Measurements from ENCODE around the gene FOXK2. TPM values are rescaled to one million over a fixed set of nuclear protein-coding genes. Genes with fewer than 3 reads are reported as not detected.
A peak's percentile ranks its signal among the peaks of the same experiment; 100 is the strongest.

The FOXK2 gene
- total RNA-seq, 1 experiment from 2014 or later, result 78.9 TPM

GRCh38 chr17:82496529-82497434, 22.8 kb upstream of the FOXK2 start:
- BruUV-seq (replicated peaks), result no TSS peak
- intact Hi-C loops (cut with micrococcal nuclease; ENCODE audit: unreplicated experiment), result loop anchor here (10.0 kb wide), 2 partner anchors 142 to 262 kb away; partner anchors contain the start of gene TEX19
- ChIA-PET CTCF (no interaction called here), POLR2A (ENCODE audit: unreplicated experiment) (no interaction called here)
- Histone ChIP-seq H3F3A (ENCODE audit: insufficient read depth, low read depth) (peaks cover 26% of the 10 kb centered on the region), H4K20me1 (ENCODE audit: insufficient read depth) (no peaks in the 10 kb centered on the region), H3K79me2 (ENCODE audit: low read depth) (no peaks in the 10 kb centered on the region), H3K4me3 (peak overlapping the region; percentile 57; the same call in 1 of the 2 replicates), H3K4me2 (peak overlapping the region; percentile 73), H3K27me3 (ENCODE audit: insufficient read depth, low read depth) (no peaks in the 10 kb centered on the region), H3K9me3 (ENCODE audit: insufficient read depth, low read depth) (no peaks in the 10 kb centered on the region), H3K9me2 (ENCODE audit: insufficient read depth) (no peaks in the 10 kb centered on the region), H2AFZ (peak overlapping the region; percentile 86), H3K36me3 (ENCODE audit: low read depth) (no peaks in the 10 kb centered on the region), H3K4me1 (replicated peaks; ENCODE audit: insufficient read depth) (peaks cover 13% of the 10 kb centered on the region), H3K27ac (no peak overlapping the region)
- peak; percentile 72 to 89 for DNase-seq
- no peak for TF ChIP-seq EZH2 (IDR thresholded peaks at IDR 0.05; ENCODE audit: low read depth)
- TF ChIP-seq CTCF (conservative IDR thresholded peaks at IDR 0.05), result no peak

- H3K4me3 ChIP-seq, result peak overlapping the region; percentile 60; the same call in 1 of the 2 replicates
- CTCF ChIA-PET, result interaction anchor here (0.7 kb wide), 1 partner anchor 51 kb away, joined by 7 read pairs; no protein-coding TSS in a partner anchor
- H3K36me3 ChIP-seq (ENCODE audit: low read depth), result no peaks in the 10 kb centered on the region
- intact Hi-C loops (cut with micrococcal nuclease; ENCODE audit: unreplicated experiment), result loop anchor here (10.0 kb wide), 2 partner anchors 143 to 263 kb away; partner anchors contain the start of gene TEX19
- H3K4me2 ChIP-seq, result peak overlapping the region; percentile 87
- peaks cover 19% of the 10 kb centered on the region for H3F3A ChIP-seq (ENCODE audit: insufficient read depth, low read depth)
- H2AFZ ChIP-seq, result peak overlapping the region; percentile 81
- DNase-seq, result peak in 1 of 2 experiments; percentile 32
- no peaks in the 10 kb centered on the region for H3K9me2 ChIP-seq (ENCODE audit: insufficient read depth)
- H3K79me2 ChIP-seq (ENCODE audit: low read depth), result no peaks in the 10 kb centered on the region
- no peaks in the 10 kb centered on the region for H3K9me3 ChIP-seq (ENCODE audit: insufficient read depth, low read depth)
- POLR2A ChIA-PET (ENCODE audit: unreplicated experiment), result no interaction called here
- TF ChIP-seq CTCF (conservative IDR thresholded peaks at IDR 0.05), result no peak
- no peak for TF ChIP-seq EZH2 (IDR thresholded peaks at IDR 0.05; ENCODE audit: low read depth)
- H3K4me1 ChIP-seq (replicated peaks; ENCODE audit: insufficient read depth), result peaks cover 7% of the 10 kb centered on the region
- no TSS peak for BruUV-seq (replicated peaks)
- H3K27ac ChIP-seq, result no peak overlapping the region
- no peaks in the 10 kb centered on the region for H3K27me3 ChIP-seq (ENCODE audit: insufficient read depth, low read depth)
- H4K20me1 ChIP-seq (ENCODE audit: insufficient read depth), result no peaks in the 10 kb centered on the region
These were observed 21.8 kb upstream of the FOXK2 start for GRCh38 chr17:82497483-82498405.

- H3K27me3 ChIP-seq (ENCODE audit: insufficient read depth, low read depth), result no peaks in the 10 kb centered on the region
- no peak overlapping the region for H3K27ac ChIP-seq
- no peaks in the 10 kb centered on the region for H4K20me1 ChIP-seq (ENCODE audit: insufficient read depth)
- no TSS peak for BruUV-seq (replicated peaks)
- TF ChIP-seq EZH2 (IDR thresholded peaks at IDR 0.05; ENCODE audit: low read depth) (no peak), CTCF (conservative IDR thresholded peaks at IDR 0.05) (no peak)
- no peaks in the 10 kb centered on the region for H3K9me3 ChIP-seq (ENCODE audit: insufficient read depth, low read depth)
- H3K4me1 ChIP-seq (replicated peaks; ENCODE audit: insufficient read depth), result no peaks in the 10 kb centered on the region
- H3K9me2 ChIP-seq (ENCODE audit: insufficient read depth), result no peaks in the 10 kb centered on the region
- H3F3A ChIP-seq (ENCODE audit: insufficient read depth, low read depth), result no peaks in the 10 kb centered on the region
- no peak overlapping the region for H2AFZ ChIP-seq
- no peak overlapping the region for H3K4me2 ChIP-seq
- no peaks in the 10 kb centered on the region for H3K36me3 ChIP-seq (ENCODE audit: low read depth)
- intact Hi-C loops (cut with micrococcal nuclease; ENCODE audit: unreplicated experiment), result no loop called here
- no peaks in the 10 kb centered on the region for H3K79me2 ChIP-seq (ENCODE audit: low read depth)
- DNase-seq, result no peak
- CTCF ChIA-PET, result interaction anchor here (0.9 kb wide), 1 partner anchor 1744 kb away, joined by 8 read pairs; no protein-coding TSS in a partner anchor
- POLR2A ChIA-PET (ENCODE audit: unreplicated experiment), result interaction anchor here (0.6 kb wide), 1 partner anchor 16 kb away, joined by 4 read pairs; no protein-coding TSS in a partner anchor
- H3K4me3 ChIP-seq, result no peak overlapping the region
These were observed 17.3 kb upstream of the FOXK2 start for GRCh38 chr17:82502207-82502606.

Data from PC-9 (cell line).